DND-41 (cell line): ENCODE measurements around the gene SPTLC2.

Experiments
- EZH2 ChIP-seq: IDR thresholded peaks from 3 replicates; pipeline ENCODE4 v1.6.1; 2012; ENCODE audit warnings: borderline replicate concordance, low read depth, mild to moderate bottlenecking, moderate library complexity, low read length, inconsistent platforms; ENCODE audit not compliant: severe bottlenecking
- TF ChIP-seq, protein P1 (sequence below): IDR thresholded peaks from 2 replicates; pipeline ENCODE4 v1.5.1; 2012; ENCODE audit warnings: borderline replicate concordance, low read length, moderate library complexity, mild to moderate bottlenecking; ENCODE audit not compliant: poor library complexity, severe bottlenecking; ENCODE audit errors: extremely low read depth

DNA sequence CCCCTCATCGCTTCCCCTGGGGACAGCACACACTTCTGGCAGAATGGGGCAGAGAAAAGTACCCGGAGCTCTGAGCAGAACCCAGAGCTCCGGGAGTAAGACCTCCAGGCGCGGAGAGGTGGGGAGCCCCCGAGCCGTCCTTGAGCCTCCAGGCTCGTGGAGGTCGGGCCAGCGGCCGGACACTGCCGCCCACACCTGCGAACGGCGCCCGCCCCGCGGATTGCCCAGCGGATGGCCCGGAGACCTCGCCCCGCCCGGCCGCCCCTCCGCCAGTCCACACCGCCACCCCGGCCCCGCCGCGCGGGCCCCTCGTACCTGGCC is 344 bp downstream of the SPTLC2 start:
- TF ChIP-seq, protein P1, sequence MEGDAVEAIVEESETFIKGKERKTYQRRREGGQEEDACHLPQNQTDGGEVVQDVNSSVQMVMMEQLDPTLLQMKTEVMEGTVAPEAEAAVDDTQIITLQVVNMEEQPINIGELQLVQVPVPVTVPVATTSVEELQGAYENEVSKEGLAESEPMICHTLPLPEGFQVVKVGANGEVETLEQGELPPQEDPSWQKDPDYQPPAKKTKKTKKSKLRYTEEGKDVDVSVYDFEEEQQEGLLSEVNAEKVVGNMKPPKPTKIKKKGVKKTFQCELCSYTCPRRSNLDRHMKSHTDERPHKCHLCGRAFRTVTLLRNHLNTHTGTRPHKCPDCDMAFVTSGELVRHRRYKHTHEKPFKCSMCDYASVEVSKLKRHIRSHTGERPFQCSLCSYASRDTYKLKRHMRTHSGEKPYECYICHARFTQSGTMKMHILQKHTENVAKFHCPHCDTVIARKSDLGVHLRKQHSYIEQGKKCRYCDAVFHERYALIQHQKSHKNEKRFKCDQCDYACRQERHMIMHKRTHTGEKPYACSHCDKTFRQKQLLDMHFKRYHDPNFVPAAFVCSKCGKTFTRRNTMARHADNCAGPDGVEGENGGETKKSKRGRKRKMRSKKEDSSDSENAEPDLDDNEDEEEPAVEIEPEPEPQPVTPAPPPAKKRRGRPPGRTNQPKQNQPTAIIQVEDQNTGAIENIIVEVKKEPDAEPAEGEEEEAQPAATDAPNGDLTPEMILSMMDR: no peak
- TF ChIP-seq EZH2: no peak
